Neural progenitor cell (in vitro differentiated cells): Measurements from ENCODE around the gene MYO1A.

Experiments
- CTCF ChIP-seq: fragments of 200-600 bp; sonication (generic); IDR thresholded peaks from 2 replicates; pipeline ENCODE4 v1.5.1; 2017; ENCODE audit warnings: antibody characterized with exemption, mild to moderate bottlenecking
- EZH2phosphoT487 ChIP-seq: fragments of 200-600 bp; sonication (generic); IDR thresholded peaks from 2 replicates; pipeline ENCODE4 v1.6.1; 2017; ENCODE audit warnings: antibody characterized with exemption

- TF ChIP-seq CTCF (no peak), EZH2phosphoT487 (no peak)
These were observed 49.3 kb upstream of the MYO1A start for GRCh38 chr12:57099047-57099714.
